GM23248 (cell line): ENCODE measurements around the gene PXT1. TPM values are rescaled to one million over a fixed set of nuclear protein-coding genes. Genes with fewer than 3 reads are reported as not detected.
A peak's percentile ranks its signal among the peaks of the same experiment; 100 is the strongest.

Source experiments
- DNase-seq: peaks from one replicate; pipeline ENCODE4 v3.0.0-alpha.2; 2015
- H2AFZ ChIP-seq: fragments of 200-600 bp; sonication (generic); 2 replicates; pipeline ENCODE4 v1.6.1; 2016; ENCODE audit warnings: antibody characterized with exemption
- H3F3A ChIP-seq: fragments of 200-600 bp; sonication (generic); 2 replicates; pipeline ENCODE4 v1.6.1; 2016; ENCODE audit warnings: mild to moderate bottlenecking, antibody characterized with exemption, mixed run types; ENCODE audit not compliant: insufficient read depth
- H3K27ac ChIP-seq: fragments of 200-600 bp; sonication (generic); 2 replicates; pipeline ENCODE4 v1.5.1; 2016; ENCODE audit warnings: mild to moderate bottlenecking
- H3K27me3 ChIP-seq: fragments of 200-600 bp; sonication (generic); replicated peaks from 2 replicates; pipeline ENCODE4 v1.6.1; 2016; ENCODE audit warnings: mild to moderate bottlenecking; ENCODE audit not compliant: insufficient read depth
- H3K36me3 ChIP-seq: fragments of 200-600 bp; sonication (generic); 2 replicates; pipeline ENCODE4 v1.6.1; 2016; ENCODE audit warnings: low read depth, mild to moderate bottlenecking
- H3K4me1 ChIP-seq: fragments of 200-600 bp; sonication (generic); 2 replicates; pipeline ENCODE4 v1.6.1; 2016; ENCODE audit warnings: mild to moderate bottlenecking; ENCODE audit not compliant: insufficient read depth
- H3K4me2 ChIP-seq: fragments of 200-600 bp; sonication (generic); one replicate; pipeline ENCODE4 v1.6.1; 2016; ENCODE audit warnings: mild to moderate bottlenecking; ENCODE audit not compliant: unreplicated experiment
- H3K4me3 ChIP-seq: fragments of 200-600 bp; sonication (generic); 2 replicates; pipeline ENCODE4 v1.5.1; 2016; ENCODE audit warnings: mild to moderate bottlenecking
- H3K79me2 ChIP-seq: fragments of 200-600 bp; sonication (generic); 2 replicates; pipeline ENCODE4 v1.6.1; 2016; ENCODE audit warnings: mild to moderate bottlenecking; ENCODE audit not compliant: insufficient read depth
- H3K9ac ChIP-seq: fragments of 200-600 bp; sonication (generic); 2 replicates; pipeline ENCODE4 v1.6.1; 2016; ENCODE audit warnings: mild to moderate bottlenecking
- H3K9me2 ChIP-seq: fragments of 200-600 bp; sonication (generic); 2 replicates; pipeline ENCODE4 v1.6.1; 2016; ENCODE audit warnings: mixed run types, mild to moderate bottlenecking, moderate library complexity; ENCODE audit not compliant: insufficient read depth
- H3K9me3 ChIP-seq: fragments of 200-600 bp; sonication (generic); one replicate; pipeline ENCODE4 v1.6.1; 2017; ENCODE audit warnings: low read depth
- H4K20me1 ChIP-seq: fragments of 200-600 bp; sonication (generic); 2 replicates; pipeline ENCODE4 v1.6.0; 2016; ENCODE audit not compliant: insufficient read depth
- EZH2 ChIP-seq: fragments of 200-600 bp; sonication (generic); IDR thresholded peaks from 2 replicates; pipeline ENCODE4 v1.6.1; 2018; ENCODE audit warnings: antibody characterized with exemption, mild to moderate bottlenecking; ENCODE audit not compliant: insufficient read depth, poor library complexity, severe bottlenecking
- EZH2phosphoT487 ChIP-seq: fragments of 200-600 bp; sonication (generic); IDR thresholded peaks from 2 replicates; pipeline ENCODE4 v1.6.1; 2018; ENCODE audit warnings: antibody characterized with exemption, moderate library complexity, mild to moderate bottlenecking, low read depth; ENCODE audit not compliant: insufficient read depth
- WGBS, 2 experiments: methylation state at CpG; one replicate each; pipeline ENCODE4 v1.1.6; 2015 to 2017; ENCODE audit warnings: low lambda C conversion rate in 2 of 2, low coverage in 1 of 2; ENCODE audit errors: missing lambda C conversion rate in 2 of 2; 5-methylcytosine and 5-hydroxymethylcytosine counted together
- in situ Hi-C: fragments of 300-500 bp; cut with MboI; formaldehyde crosslinking; loops from 2 replicates; pipeline ENCODE4 v1.15.0; 2020
- polyA plus RNA-seq: library from polyadenylated mRNA; unstranded; fragments of >200 nt; fragmentation: Nextera tagmentation; extraction: Ambion mirVana; gene quantifications from 2 replicates; pipeline ENCODE4 v1.2.1, GENCODE V29; 2016
- total RNA-seq: library from RNA; depleted of rRNA; stranded (reverse); fragments of >200 nt; shearing (Covaris generic); gene quantifications from 2 replicates; pipeline ENCODE4 v1.2.3, GENCODE V29; 2014

The PXT1 gene
- total and polyA plus RNA-seq, 2 experiments from 2014 or later, result not detected

DNA sequence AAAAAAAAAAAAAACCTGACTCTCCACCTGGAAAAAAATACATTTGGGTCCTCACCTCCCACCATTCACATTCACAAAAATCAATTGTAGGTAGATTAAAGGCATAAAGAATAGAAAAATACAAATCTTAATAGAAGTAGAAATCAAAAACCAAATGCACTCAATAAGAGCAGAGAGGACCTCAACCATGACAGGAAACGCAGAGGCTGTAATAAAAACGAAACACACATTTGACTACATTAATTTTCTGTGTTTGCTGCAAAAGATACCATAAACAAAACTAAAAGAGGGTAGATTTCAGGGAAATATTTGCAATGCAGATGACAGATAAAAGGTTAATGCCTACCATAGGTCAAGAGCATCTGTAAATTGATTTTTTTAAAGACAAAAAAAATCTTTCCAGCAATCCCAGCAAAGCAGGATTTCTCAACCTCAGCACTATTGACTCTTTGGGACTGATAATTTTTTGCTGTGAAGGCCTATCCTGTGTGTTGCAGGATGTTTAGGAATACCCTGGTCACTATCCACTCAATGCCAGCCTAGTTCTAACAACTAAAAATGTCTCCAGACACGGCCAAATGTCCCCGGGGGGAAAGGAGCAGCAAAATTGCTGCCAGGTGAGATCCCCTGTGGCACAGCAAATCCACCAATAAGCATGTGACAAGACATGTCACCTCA lies 64.3 kb downstream of the PXT1 start:
- Histone ChIP-seq H2AFZ (no peak overlapping the region), H3K4me3 (no peak overlapping the region), H3K9me3 (no peaks in the 10 kb centered on the region), H3K9me2 (no peaks in the 10 kb centered on the region), H3F3A (no peaks in the 10 kb centered on the region), H3K36me3 (no peaks in the 10 kb centered on the region), H3K4me1 (no peaks in the 10 kb centered on the region; the same call in 1 of the 2 replicates), H4K20me1 (no peaks in the 10 kb centered on the region), H3K4me2 (no peak overlapping the region), H3K27me3 (no peaks in the 10 kb centered on the region), H3K9ac (no peak overlapping the region), H3K27ac (no peak overlapping the region), H3K79me2 (no peaks in the 10 kb centered on the region)
- in situ Hi-C loops, result no loop called here
- no peak for DNase-seq
- WGBS, 2 experiments, result 94 to 98% methylated on average over 4 of the region's 4 CpGs
- TF ChIP-seq EZH2phosphoT487 (no peak), EZH2 (no peak)

DNA sequence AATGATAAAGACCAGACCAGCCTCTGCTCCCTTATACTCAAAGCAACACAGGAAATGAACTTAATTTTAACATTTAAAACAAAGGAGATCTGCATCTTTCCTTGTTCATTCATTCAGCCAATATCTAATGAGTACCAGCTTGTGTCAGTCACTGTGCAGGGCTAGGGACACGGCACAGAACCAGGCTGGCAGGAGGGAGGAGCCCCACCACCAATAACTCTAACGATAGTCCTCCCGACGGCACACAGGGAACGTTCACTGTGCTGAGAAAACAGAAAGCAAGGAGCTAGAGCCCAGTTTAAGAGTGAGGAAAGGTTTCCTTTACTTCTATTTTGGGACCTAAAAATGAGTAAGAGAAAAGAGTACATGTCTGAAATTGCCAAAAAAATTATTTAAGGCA lies 65.1 kb downstream of the PXT1 start:
- Histone ChIP-seq H3K4me3 (peak overlapping the region; percentile 36; the same call in 1 of the 2 replicates), H3K27me3 (no peaks in the 10 kb centered on the region), H3K36me3 (no peaks in the 10 kb centered on the region), H3K79me2 (no peaks in the 10 kb centered on the region), H2AFZ (peak overlapping the region; percentile 76), H3K4me2 (no peak overlapping the region), H3F3A (no peaks in the 10 kb centered on the region), H3K4me1 (no peaks in the 10 kb centered on the region; the same call in 1 of the 2 replicates), H4K20me1 (no peaks in the 10 kb centered on the region), H3K9me3 (no peaks in the 10 kb centered on the region), H3K9ac (no peak overlapping the region), H3K9me2 (no peaks in the 10 kb centered on the region), H3K27ac (no peak overlapping the region)
- in situ Hi-C loops, result no loop called here
- DNase-seq, result no peak
- WGBS, 2 experiments, result 6 to 9% methylated on average over 5 of the region's 5 CpGs
- no peak for TF ChIP-seq EZH2phosphoT487
- TF ChIP-seq EZH2, result no peak

DNA sequence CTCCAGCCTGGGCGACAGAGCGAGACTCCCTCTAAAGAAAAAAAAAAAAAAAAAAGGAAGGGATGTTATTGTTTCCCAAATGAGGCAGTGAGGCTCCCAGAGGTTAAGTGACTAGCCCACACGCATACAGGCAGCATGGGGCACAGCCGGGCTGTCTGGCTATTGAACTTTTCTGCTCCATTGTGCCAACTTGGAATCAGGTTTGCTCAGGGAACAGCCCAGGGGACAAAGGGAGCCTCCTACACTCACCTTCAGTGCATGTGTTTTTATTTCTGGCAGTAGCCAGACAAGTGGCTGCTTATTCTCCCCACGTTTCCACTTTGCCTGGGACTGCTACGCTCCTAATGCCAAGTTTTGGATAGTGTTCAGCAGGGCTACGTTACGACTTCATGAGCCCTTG lies 65.9 kb downstream of the PXT1 start:
- Histone ChIP-seq H3K4me2 (no peak overlapping the region), H2AFZ (no peak overlapping the region), H3K4me3 (no peak overlapping the region), H3K9me3 (no peaks in the 10 kb centered on the region), H3K9ac (no peak overlapping the region), H3K79me2 (no peaks in the 10 kb centered on the region), H3K36me3 (no peaks in the 10 kb centered on the region), H3K9me2 (no peaks in the 10 kb centered on the region), H3K27ac (no peak overlapping the region), H3F3A (no peaks in the 10 kb centered on the region), H4K20me1 (no peaks in the 10 kb centered on the region), H3K27me3 (no peaks in the 10 kb centered on the region), H3K4me1 (no peaks in the 10 kb centered on the region; the same call in 1 of the 2 replicates)
- WGBS, 2 experiments, result 92 to 95% methylated on average over 7 to 8 of the region's 8 CpGs
- DNase-seq, result no peak
- in situ Hi-C loops, result no loop called here
- TF ChIP-seq EZH2 (no peak), EZH2phosphoT487 (no peak)

DNA sequence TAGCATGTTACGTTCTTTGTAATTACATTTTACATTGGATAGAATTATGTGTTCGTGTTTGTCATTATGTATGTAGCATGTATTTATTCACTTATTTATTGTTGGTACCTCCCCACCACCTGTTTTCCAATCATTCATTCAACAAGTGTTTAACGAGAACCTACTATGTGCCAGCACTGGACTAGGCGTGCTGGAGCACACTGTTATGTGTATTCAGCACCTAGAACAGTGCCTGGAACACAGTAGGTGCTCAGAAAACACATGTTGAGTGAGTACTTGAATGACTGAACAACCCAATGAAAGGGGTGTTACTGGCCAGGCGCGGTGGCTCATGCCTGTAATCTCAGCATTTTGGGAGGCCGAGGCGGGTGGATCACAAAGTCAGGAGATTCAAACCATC lies 66.5 kb downstream of the PXT1 start:
- H3K9me2 ChIP-seq, result no peaks in the 10 kb centered on the region
- H3K4me3 ChIP-seq, result no peak overlapping the region
- no peaks in the 10 kb centered on the region for H3F3A ChIP-seq
- H3K9ac ChIP-seq, result no peak overlapping the region
- no peaks in the 10 kb centered on the region for H3K79me2 ChIP-seq
- no peaks in the 10 kb centered on the region for H4K20me1 ChIP-seq
- WGBS, 2 experiments, result 90 to 91% methylated on average over 8 of the region's 8 CpGs
- in situ Hi-C loops, result no loop called here
- TF ChIP-seq EZH2phosphoT487 (no peak), EZH2 (no peak)
- H3K27me3 ChIP-seq, result no peaks in the 10 kb centered on the region
- DNase-seq, result no peak
- H3K4me1 ChIP-seq, result no peaks in the 10 kb centered on the region; the same call in 1 of the 2 replicates
- H3K36me3 ChIP-seq, result no peaks in the 10 kb centered on the region
- no peak overlapping the region for H2AFZ ChIP-seq
- no peak overlapping the region for H3K27ac ChIP-seq
- H3K4me2 ChIP-seq, result no peak overlapping the region
- H3K9me3 ChIP-seq, result no peaks in the 10 kb centered on the region
